ENCODE measurements around the gene FABP2. TPM values are rescaled to one million over a fixed set of nuclear protein-coding genes. Genes with fewer than 3 reads are reported as not detected.
"Not testable (repeated sequence)": the region's sequence is repeated elsewhere in the genome, so short reads cannot be mapped to it uniquely, and the experiment has no call there.

Gene FABP2
- total and polyA plus RNA-seq, 4 donors, result not detected

DNA sequence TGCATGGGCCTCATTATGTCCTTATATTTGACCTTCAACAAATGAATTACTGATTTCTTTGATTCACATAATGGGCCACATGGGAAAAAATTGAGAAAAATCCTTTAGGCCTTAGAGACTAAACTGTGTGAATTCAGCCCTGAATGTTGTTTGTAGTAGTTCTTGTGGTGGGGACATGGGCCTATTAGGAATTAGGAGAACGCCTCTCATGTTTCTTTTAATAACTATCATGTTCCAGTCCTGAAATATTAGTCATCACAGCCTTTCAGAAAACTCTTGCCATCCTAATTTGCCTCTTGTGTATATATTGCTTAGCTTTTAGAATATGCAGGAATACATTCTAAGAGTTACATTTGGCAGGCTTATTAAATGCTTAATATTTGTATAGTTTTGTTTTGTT is 34.1 kb upstream of the FABP2 start:
- not testable (repeated sequence) for H3K4me3 ChIP-seq (ENCODE audit: low read depth, low read length); H3K27me3 ChIP-seq (ENCODE audit: control insufficient read depth, insufficient read depth, low read length); H3K27ac ChIP-seq (ENCODE audit: low read depth, low read length); H3K36me3 ChIP-seq (ENCODE audit: control insufficient read depth, insufficient read depth, low read length); H3K9me3 ChIP-seq (ENCODE audit: control insufficient read depth, insufficient read depth, low read length); DNase-seq (ENCODE audit: low read depth in 4 of 6, low spot score in 6 of 6); H3K4me1 ChIP-seq (ENCODE audit: control insufficient read depth, insufficient read depth, low read length)
- WGBS (ENCODE audit: insufficient coverage), result no CpG with 5 or more reads among the region's 1 CpG

DNA sequence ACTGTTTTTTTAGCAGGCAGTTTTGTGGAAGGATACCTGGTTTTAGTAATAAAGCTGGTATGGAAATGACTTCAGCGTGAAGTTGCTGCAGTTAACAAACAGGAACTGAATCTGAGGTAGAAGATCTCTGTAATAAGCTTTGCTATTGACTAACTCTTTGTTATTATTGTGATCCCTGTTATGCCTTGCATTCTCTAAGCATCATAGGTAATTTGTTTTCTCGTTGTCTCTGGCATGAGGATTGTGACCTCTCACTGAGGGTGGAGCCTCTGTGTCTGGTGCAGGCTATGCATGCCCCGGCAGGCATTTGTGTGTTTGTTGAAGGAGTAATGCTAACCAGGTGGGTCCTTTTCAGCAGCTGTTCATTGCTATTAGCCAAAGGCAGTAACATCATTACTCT is 31.4 kb upstream of the FABP2 start:
- H3K27me3 ChIP-seq (ENCODE audit: control insufficient read depth, insufficient read depth, low read length); H3K36me3 ChIP-seq (ENCODE audit: control insufficient read depth, insufficient read depth, low read length); H3K4me3 ChIP-seq (ENCODE audit: low read depth, low read length); DNase-seq (ENCODE audit: low read depth in 4 of 6, low spot score in 6 of 6); H3K27ac ChIP-seq (ENCODE audit: low read depth, low read length); H3K4me1 ChIP-seq (ENCODE audit: control insufficient read depth, insufficient read depth, low read length); H3K9me3 ChIP-seq (ENCODE audit: control insufficient read depth, insufficient read depth, low read length): not testable (repeated sequence)
- 86% methylated on average over 1 of the region's 3 CpGs for WGBS (ENCODE audit: insufficient coverage)

DNA sequence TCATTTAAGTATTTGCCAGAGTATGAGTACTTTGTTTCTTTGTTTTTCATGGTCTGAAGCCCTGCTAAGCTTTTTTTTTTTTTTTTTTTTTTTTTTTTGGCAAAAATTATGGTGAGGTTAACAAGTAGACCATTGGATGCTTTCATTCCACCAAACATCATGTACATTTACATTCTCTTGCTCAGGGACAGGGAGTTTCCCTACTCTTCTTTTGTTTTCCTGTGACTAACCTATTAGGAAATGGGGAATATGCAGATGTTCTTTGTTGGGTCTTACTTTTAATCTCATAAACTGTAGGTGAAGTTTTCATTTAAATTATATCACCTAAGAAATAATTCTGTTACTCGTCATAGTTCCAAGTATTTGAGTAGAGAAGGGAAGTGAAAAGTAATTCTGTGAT is 26.2 kb upstream of the FABP2 start:
- not testable (repeated sequence) for H3K9me3 ChIP-seq (ENCODE audit: control insufficient read depth, insufficient read depth, low read length); H3K36me3 ChIP-seq (ENCODE audit: control insufficient read depth, insufficient read depth, low read length); H3K27ac ChIP-seq (ENCODE audit: low read depth, low read length); DNase-seq (ENCODE audit: low read depth in 4 of 6, low spot score in 6 of 6); H3K4me1 ChIP-seq (ENCODE audit: control insufficient read depth, insufficient read depth, low read length); H3K27me3 ChIP-seq (ENCODE audit: control insufficient read depth, insufficient read depth, low read length); H3K4me3 ChIP-seq (ENCODE audit: low read depth, low read length)
- WGBS (ENCODE audit: insufficient coverage), result no CpG with 5 or more reads among the region's 1 CpG

DNA sequence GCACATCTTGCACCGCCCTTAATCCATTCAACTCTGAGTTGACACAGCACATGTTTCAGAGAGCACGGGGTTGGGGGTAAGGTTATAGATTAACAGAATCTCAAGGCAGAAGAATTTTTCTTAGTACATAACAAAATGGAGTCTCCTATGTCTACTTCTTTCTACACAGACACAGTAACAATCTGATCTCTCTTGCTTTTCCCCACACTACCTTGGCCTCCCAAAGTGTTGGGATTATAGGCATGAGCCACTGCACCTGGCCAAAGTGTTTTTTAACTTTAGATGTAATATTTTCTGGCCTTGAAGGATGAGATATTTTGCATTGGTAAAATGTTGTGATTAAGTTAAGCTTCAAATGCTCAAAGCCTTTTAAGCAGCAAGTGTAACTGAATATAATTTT is 21.4 kb upstream of the FABP2 start:
- H3K4me3 ChIP-seq (ENCODE audit: low read depth, low read length); H3K9me3 ChIP-seq (ENCODE audit: control insufficient read depth, insufficient read depth, low read length); H3K36me3 ChIP-seq (ENCODE audit: control insufficient read depth, insufficient read depth, low read length); DNase-seq (ENCODE audit: low read depth in 4 of 6, low spot score in 6 of 6); H3K27me3 ChIP-seq (ENCODE audit: control insufficient read depth, insufficient read depth, low read length); H3K27ac ChIP-seq (ENCODE audit: low read depth, low read length); H3K4me1 ChIP-seq (ENCODE audit: control insufficient read depth, insufficient read depth, low read length): not testable (repeated sequence)
- WGBS (ENCODE audit: insufficient coverage), result no CpG with 5 or more reads among the region's 2 CpGs

DNA sequence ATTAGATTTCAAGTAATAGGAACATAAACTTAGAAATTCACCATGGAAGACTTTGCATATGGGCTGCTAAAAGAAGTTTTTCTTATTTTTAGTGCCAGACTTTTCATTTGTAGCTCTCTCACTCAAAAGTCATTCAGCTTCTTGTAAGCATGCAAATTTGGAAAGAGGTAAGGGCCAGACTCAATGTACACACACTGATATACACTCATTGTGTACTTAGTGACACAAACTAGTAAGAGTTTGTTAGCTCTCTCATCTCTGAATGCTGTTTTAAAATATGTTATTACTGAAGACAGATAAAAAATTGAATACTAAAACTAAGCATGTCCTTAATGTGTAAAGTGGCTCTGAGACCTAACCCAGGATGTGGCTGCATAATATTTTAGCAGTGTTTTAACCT is 18.0 kb upstream of the FABP2 start:
- not testable (repeated sequence) for H3K27ac ChIP-seq (ENCODE audit: low read depth, low read length); H3K36me3 ChIP-seq (ENCODE audit: control insufficient read depth, insufficient read depth, low read length); DNase-seq (ENCODE audit: low read depth in 4 of 6, low spot score in 6 of 6); H3K4me1 ChIP-seq (ENCODE audit: control insufficient read depth, insufficient read depth, low read length); H3K4me3 ChIP-seq (ENCODE audit: low read depth, low read length); H3K27me3 ChIP-seq (ENCODE audit: control insufficient read depth, insufficient read depth, low read length); H3K9me3 ChIP-seq (ENCODE audit: control insufficient read depth, insufficient read depth, low read length)

DNA sequence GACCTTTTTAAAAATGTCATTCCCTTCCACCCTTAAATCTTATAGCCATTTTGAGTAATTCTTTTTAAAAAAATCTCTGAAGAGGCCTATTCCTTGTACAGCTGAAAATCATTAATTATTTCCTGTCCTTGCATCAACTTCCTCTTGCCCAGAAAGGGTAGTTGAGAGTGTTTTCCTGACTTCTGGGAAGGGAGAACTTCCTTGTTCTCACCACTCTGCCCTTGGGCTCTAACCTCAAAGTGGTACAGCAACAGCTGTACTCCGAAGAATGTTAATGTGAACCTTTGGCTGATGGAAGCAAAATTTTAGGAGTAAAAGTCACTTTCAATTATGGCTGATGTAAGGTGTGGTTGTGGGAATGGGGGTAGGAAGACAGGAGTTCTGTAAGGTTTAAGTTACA is 15.1 kb upstream of the FABP2 start:
- Histone ChIP-seq H3K36me3 (ENCODE audit: control insufficient read depth, insufficient read depth, low read length) (no peaks in the 10 kb centered on the region), H3K4me3 (ENCODE audit: low read depth, low read length) (no peak overlapping the region), H3K27me3 (ENCODE audit: control insufficient read depth, insufficient read depth, low read length) (no peaks in the 10 kb centered on the region), H3K9me3 (ENCODE audit: control insufficient read depth, insufficient read depth, low read length) (no peaks in the 10 kb centered on the region), H3K4me1 (ENCODE audit: control insufficient read depth, insufficient read depth, low read length) (no peaks in the 10 kb centered on the region), H3K27ac (ENCODE audit: low read depth, low read length) (no peak overlapping the region)
- no peak for DNase-seq (ENCODE audit: low read depth in 4 of 6, low spot score in 6 of 6)
- WGBS (ENCODE audit: insufficient coverage), result 100% methylated on average over 1 of the region's 1 CpG

DNA sequence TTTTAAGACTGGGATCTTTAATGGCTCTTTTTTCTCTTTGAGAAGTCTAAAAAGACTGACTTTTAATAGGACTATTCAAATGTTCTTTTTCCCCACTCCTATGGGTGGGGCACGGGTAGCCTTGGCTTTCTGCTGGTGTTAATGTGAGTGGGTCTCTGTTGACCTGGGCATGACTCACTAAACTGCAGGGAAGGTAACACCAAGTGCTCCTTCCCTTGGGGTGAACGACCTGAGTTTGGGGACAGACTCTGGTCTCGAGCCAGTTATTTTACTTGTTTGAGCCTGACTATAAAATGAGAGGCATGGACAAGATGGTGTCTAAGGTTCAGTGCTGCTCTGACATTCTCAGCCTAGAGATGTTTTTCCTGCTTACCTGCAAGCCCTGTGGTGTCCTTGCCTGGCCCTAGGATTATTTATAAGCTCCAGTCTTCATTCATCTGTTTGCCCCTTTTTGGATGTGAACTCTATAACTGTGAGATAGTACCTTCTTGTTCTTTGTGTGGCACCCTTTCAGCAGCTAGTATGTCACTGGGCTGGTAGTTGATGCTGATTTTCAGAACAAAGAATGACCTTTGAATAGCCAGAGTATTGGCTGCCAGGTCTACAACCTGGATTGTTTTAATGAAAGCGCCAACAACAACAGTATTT is 14.5 kb upstream of the FABP2 start:
- H3K27ac ChIP-seq (ENCODE audit: low read depth, low read length); H3K4me3 ChIP-seq (ENCODE audit: low read depth, low read length); H3K4me1 ChIP-seq (ENCODE audit: control insufficient read depth, insufficient read depth, low read length); DNase-seq (ENCODE audit: low read depth in 4 of 6, low spot score in 6 of 6); H3K36me3 ChIP-seq (ENCODE audit: control insufficient read depth, insufficient read depth, low read length); H3K27me3 ChIP-seq (ENCODE audit: control insufficient read depth, insufficient read depth, low read length); H3K9me3 ChIP-seq (ENCODE audit: control insufficient read depth, insufficient read depth, low read length): not testable (repeated sequence)
- 100% methylated on average over 2 of the region's 4 CpGs for WGBS (ENCODE audit: insufficient coverage)

DNA sequence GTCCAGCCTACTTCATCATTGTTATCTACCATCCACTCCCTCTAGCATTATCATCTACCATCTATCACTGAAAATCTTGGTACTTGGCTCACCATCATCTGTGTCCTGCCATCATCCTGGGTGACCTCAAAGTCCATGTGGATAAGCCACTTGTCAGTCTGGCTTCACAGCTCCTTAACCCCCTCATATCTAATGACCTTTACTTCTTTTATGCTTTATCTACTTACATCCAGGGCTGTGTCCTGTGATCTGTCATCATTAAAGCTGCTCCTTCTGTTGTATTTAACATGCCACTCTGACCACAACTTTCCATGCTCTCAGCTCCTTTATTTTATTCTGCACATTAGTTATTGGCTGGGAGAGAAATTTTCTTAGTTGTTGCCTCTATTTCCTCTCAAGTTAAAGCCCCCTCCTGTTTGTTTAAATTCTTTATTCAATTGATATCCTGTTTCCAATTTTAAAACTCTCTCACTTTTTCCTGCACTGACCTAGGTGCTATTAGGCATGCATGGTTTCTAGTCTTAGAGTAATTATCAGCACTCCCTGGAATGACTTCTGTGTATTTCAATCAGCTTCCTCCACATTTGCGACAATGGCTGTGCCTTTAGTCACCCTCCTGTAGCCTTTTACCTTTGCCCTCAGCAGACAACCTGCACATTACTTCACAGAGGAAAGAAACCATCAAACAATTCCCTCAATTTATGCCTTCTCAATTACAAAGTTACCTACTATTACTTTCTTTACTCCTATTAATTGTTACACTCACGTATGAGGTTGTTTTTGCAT is 8.1 kb upstream of the FABP2 start:
- DNase-seq (ENCODE audit: low read depth in 4 of 6, low spot score in 6 of 6), result no peak
- WGBS (ENCODE audit: insufficient coverage), result 91% methylated on average over 1 of the region's 2 CpGs

DNA sequence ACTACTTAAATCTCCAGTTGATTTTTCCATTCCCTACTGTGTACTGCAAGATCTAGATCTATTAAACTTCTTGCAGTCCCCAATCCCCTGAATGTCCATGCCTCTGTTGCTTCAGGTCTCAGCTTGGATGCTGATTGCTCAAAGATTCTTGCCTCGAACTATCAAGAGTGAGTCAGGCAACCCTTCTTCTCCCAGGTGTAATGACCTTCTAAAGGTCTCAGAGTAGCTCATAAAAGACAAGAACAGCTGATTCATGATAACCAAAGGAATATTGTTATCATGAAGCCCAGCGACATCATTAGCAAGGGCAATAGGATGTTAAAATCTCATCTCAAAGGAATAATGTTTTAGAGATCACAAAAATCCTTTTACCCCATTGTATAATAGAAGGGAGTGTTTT is 6.8 kb upstream of the FABP2 start:
- no peak overlapping the region for H3K27ac ChIP-seq (ENCODE audit: low read depth, low read length)
- no peak for DNase-seq (ENCODE audit: low read depth in 4 of 6, low spot score in 6 of 6)
- H3K4me3 ChIP-seq (ENCODE audit: low read depth, low read length), result no peak overlapping the region
- 33% methylated on average over 1 of the region's 2 CpGs for WGBS (ENCODE audit: insufficient coverage)
- H3K36me3 ChIP-seq (ENCODE audit: control insufficient read depth, insufficient read depth, low read length), result no peaks in the 10 kb centered on the region
- no peaks in the 10 kb centered on the region for H3K9me3 ChIP-seq (ENCODE audit: control insufficient read depth, insufficient read depth, low read length)
- H3K4me1 ChIP-seq (ENCODE audit: control insufficient read depth, insufficient read depth, low read length), result no peaks in the 10 kb centered on the region
- no peaks in the 10 kb centered on the region for H3K27me3 ChIP-seq (ENCODE audit: control insufficient read depth, insufficient read depth, low read length)

More for the DNA sequence above, 8.1 kb upstream of the FABP2 start:
- no peaks in the 10 kb centered on the region for H3K9me3 ChIP-seq (ENCODE audit: control insufficient read depth, insufficient read depth, low read length)
- H3K4me1 ChIP-seq (ENCODE audit: control insufficient read depth, insufficient read depth, low read length), result no peaks in the 10 kb centered on the region
- no peaks in the 10 kb centered on the region for H3K27me3 ChIP-seq (ENCODE audit: control insufficient read depth, insufficient read depth, low read length)
- H3K27ac ChIP-seq (ENCODE audit: low read depth, low read length), result no peak overlapping the region
- no peaks in the 10 kb centered on the region for H3K36me3 ChIP-seq (ENCODE audit: control insufficient read depth, insufficient read depth, low read length)
- H3K4me3 ChIP-seq (ENCODE audit: low read depth, low read length), result no peak overlapping the region

DNA sequence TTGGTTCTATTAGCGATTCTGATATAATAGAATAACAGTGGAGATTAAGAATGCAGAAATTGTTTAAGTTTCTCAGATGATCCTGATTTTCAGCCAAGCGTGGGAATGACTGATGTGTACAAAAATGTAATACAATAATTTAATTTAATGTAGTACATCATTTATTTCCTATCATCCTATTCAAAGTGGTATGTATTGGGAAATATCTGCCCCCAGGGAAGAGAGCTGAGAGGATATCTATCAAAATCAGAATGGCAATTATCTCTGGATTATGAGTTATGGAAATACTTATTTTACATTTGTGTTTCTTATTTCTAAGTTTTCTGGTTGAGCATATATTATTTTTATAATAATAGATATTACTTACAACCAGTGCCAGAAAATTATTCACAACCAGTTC is 3.9 kb downstream of the FABP2 start:
- Histone ChIP-seq H3K27me3 (ENCODE audit: control insufficient read depth, insufficient read depth, low read length) (no peaks in the 10 kb centered on the region), H3K4me3 (ENCODE audit: low read depth, low read length) (no peak overlapping the region), H3K27ac (ENCODE audit: low read depth, low read length) (no peak overlapping the region), H3K9me3 (ENCODE audit: control insufficient read depth, insufficient read depth, low read length) (no peaks in the 10 kb centered on the region), H3K36me3 (ENCODE audit: control insufficient read depth, insufficient read depth, low read length) (no peaks in the 10 kb centered on the region), H3K4me1 (ENCODE audit: control insufficient read depth, insufficient read depth, low read length) (no peaks in the 10 kb centered on the region)
- WGBS (ENCODE audit: insufficient coverage), result no CpG with 5 or more reads among the region's 2 CpGs
- no peak for DNase-seq (ENCODE audit: low read depth in 4 of 6, low spot score in 6 of 6)

All from spinal cord (tissue), 10 donors.